Activated naive CD8-positive, alpha-beta T cell (primary cell): ENCODE data around the gene DNAJC12.
"Not testable (repeated sequence)": the region's sequence is repeated elsewhere in the genome, so short reads cannot be mapped to it uniquely, and the experiment has no call there.

ENCODE experiments used
- H3K27ac Mint-ChIP-seq: one replicate; pipeline ENCODE4 v1.8.0; 2021; ENCODE audit warnings: mixed read lengths
- H3K27me3 Mint-ChIP-seq: one replicate; pipeline ENCODE4 v1.8.0; 2021; ENCODE audit warnings: mixed read lengths
- H3K36me3 Mint-ChIP-seq: one replicate; pipeline ENCODE4 v1.8.0; 2021; ENCODE audit warnings: mixed read lengths
- H3K4me1 Mint-ChIP-seq: one replicate; pipeline ENCODE4 v1.8.0; 2021; ENCODE audit warnings: low read depth, mixed read lengths
- H3K4me3 Mint-ChIP-seq: one replicate; pipeline ENCODE4 v1.8.0; 2021; ENCODE audit warnings: mild to moderate bottlenecking, mixed read lengths
- H3K9me3 Mint-ChIP-seq: one replicate; pipeline ENCODE4 v1.8.0; 2021; ENCODE audit warnings: low read depth, mixed read lengths

Gene DNAJC12

DNA sequence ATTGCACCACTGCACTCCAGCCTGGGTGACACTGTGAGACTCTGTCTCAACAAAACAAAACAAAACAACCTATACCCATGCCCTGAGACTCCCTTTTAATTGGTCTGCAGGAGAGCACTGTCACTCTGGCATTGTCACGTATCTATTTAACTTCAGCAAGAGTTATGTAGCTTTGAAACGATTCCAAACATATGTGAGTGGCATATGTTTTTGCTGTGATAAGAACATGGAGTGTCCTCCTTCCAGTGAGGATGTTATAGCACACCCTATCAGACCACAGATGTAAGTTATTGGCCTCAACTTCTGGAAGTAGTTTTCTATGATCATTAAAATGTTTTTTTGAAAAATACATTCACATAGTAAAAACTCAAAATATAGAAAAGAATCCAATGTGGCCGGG lies 15.5 kb upstream of the DNAJC12 start:
- Mint-ChIP-seq H3K27me3 (no peaks in the 10 kb centered on the region), H3K36me3 (no peaks in the 10 kb centered on the region), H3K4me1 (peaks cover 15% of the 10 kb centered on the region), H3K27ac (no peak overlapping the region), H3K4me3 (no peak overlapping the region), H3K9me3 (no peaks in the 10 kb centered on the region)

GRCh38 chr10:67852761-67853160 lies 14.8 kb upstream of the DNAJC12 start:
- H3K4me3 Mint-ChIP-seq = no peak overlapping the region
- H3K4me1 Mint-ChIP-seq = peaks cover 15% of the 10 kb centered on the region
- H3K9me3 Mint-ChIP-seq = no peaks in the 10 kb centered on the region
- H3K36me3 Mint-ChIP-seq = no peaks in the 10 kb centered on the region
- no peaks in the 10 kb centered on the region for H3K27me3 Mint-ChIP-seq
- H3K27ac Mint-ChIP-seq = no peak overlapping the region

- H3K27me3 Mint-ChIP-seq = no peaks in the 10 kb centered on the region
- peak overlapping the region; percentile 38 for H3K4me3 Mint-ChIP-seq
- H3K36me3 Mint-ChIP-seq = no peaks in the 10 kb centered on the region
- peaks cover 15% of the 10 kb centered on the region for H3K4me1 Mint-ChIP-seq
- H3K9me3 Mint-ChIP-seq = no peaks in the 10 kb centered on the region
- H3K27ac Mint-ChIP-seq = no peak overlapping the region
Measured at GRCh38 chr10:67851186-67851585, 13.2 kb upstream of the DNAJC12 start.

DNA sequence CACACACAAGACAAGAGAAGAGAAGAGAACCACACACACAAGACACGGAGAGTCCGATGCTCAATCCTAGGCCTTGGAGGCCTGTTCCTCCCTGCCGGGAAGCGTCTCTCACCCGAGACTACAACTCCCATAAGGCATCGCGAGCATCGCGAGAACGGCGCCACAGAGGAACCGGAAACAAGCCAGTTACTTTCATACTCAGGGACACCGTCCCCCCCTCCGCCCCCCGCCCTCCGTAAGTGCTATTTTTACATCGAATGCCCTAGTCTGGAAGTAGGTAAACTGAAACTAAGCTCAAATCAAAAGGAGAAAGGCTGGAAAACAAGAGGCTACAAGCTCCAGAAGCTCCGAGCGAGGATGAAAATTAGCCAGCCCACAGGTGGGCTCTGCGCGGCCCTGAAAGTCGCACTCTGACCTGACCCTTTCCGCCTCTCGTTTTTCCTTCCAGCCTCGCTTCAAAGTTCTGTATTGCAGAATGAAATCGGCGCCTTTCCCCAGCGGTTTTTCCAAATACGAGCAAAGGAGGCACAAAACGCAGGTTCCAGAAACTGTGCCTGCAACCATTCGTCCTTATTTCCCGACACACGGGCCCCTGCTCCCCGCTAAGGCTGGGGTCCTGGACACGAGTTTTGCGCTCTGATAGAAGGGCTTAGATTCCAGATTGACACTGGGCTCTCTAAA lies 11.5 kb upstream of the DNAJC12 start:
- Mint-ChIP-seq H3K4me1 (peaks cover 10% of the 10 kb centered on the region), H3K9me3 (no peaks in the 10 kb centered on the region), H3K27me3 (no peaks in the 10 kb centered on the region), H3K4me3 (peak overlapping the region; percentile 98), H3K36me3 (no peaks in the 10 kb centered on the region), H3K27ac (peak overlapping the region; percentile 97)

DNA sequence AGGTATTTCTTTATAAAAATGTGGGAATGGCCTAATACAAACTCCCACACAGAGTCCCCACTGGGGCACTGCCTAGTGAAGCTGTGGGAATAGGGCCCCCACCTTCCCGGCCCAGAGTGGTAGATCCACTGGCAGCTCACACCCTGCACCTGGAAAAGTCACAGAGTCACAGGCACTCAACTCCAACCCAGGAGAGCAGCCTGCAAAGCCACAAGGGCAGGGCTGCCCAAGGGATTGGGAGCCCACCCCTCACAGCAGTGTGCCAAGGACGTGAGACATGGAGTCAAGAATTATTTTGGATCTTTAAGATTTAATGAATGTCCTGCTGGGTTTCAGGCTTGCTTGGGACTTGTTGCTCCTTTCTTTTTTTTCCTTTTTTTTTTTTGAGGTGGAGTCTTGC lies 5.3 kb upstream of the DNAJC12 start:
- Mint-ChIP-seq H3K27me3 (no peaks in the 10 kb centered on the region), H3K4me1 (no peaks in the 10 kb centered on the region), H3K9me3 (peaks cover 8% of the 10 kb centered on the region), H3K4me3 (no peak overlapping the region), H3K27ac (no peak overlapping the region), H3K36me3 (no peaks in the 10 kb centered on the region)

DNA sequence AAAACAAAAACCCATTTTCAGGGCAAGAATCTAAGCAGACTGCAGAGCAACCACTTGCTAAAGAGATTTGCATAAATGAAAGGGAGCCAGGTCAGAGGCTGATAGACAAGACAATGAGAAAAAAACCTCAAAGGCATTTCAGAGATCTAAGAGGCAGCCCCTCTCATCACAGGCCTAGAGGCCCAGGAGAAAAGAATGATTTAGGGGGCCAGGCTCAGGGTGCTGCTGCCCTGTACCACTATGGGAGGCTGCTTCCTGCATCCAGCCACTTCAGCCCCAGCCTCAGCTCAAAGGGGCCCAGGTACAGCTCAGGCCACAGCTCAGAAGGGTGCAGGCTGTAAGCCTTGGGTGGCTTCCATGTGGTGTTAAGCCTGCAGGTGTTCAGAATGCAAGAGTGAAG lies 3.7 kb upstream of the DNAJC12 start:
- peaks cover 8% of the 10 kb centered on the region for H3K9me3 Mint-ChIP-seq
- no peak overlapping the region for H3K4me3 Mint-ChIP-seq
- no peaks in the 10 kb centered on the region for H3K27me3 Mint-ChIP-seq
- H3K27ac Mint-ChIP-seq = no peak overlapping the region
- peaks cover 2% of the 10 kb centered on the region for H3K4me1 Mint-ChIP-seq
- no peaks in the 10 kb centered on the region for H3K36me3 Mint-ChIP-seq

- H3K4me3 Mint-ChIP-seq = no peak overlapping the region
- H3K9me3 Mint-ChIP-seq = peaks cover 8% of the 10 kb centered on the region
- H3K27me3 Mint-ChIP-seq = no peaks in the 10 kb centered on the region
- H3K27ac Mint-ChIP-seq = no peak overlapping the region
- H3K36me3 Mint-ChIP-seq = no peaks in the 10 kb centered on the region
- peaks cover 2% of the 10 kb centered on the region for H3K4me1 Mint-ChIP-seq
Measured at GRCh38 chr10:67839951-67840350, 2.0 kb upstream of the DNAJC12 start.

GRCh38 chr10:67839511-67839910 lies 1.5 kb upstream of the DNAJC12 start:
- not testable (repeated sequence) for H3K9me3 Mint-ChIP-seq, H3K27ac Mint-ChIP-seq, H3K36me3 Mint-ChIP-seq, H3K27me3 Mint-ChIP-seq, H3K4me3 Mint-ChIP-seq, H3K4me1 Mint-ChIP-seq

GRCh38 chr10:67836972-67837371 lies 1.0 kb downstream of the DNAJC12 start:
- Mint-ChIP-seq H3K4me3 (no peak overlapping the region), H3K36me3 (no peaks in the 10 kb centered on the region), H3K27ac (no peak overlapping the region), H3K9me3 (peaks cover 8% of the 10 kb centered on the region), H3K27me3 (no peaks in the 10 kb centered on the region), H3K4me1 (peaks cover 2% of the 10 kb centered on the region)

- H3K9me3 Mint-ChIP-seq = peaks cover 6% of the 10 kb centered on the region
- H3K27me3 Mint-ChIP-seq = no peaks in the 10 kb centered on the region
- no peaks in the 10 kb centered on the region for H3K36me3 Mint-ChIP-seq
- H3K27ac Mint-ChIP-seq = no peak overlapping the region
- H3K4me3 Mint-ChIP-seq = no peak overlapping the region
- H3K4me1 Mint-ChIP-seq = peaks cover 2% of the 10 kb centered on the region
Measured at GRCh38 chr10:67836488-67836887, 1.5 kb downstream of the DNAJC12 start.

DNA sequence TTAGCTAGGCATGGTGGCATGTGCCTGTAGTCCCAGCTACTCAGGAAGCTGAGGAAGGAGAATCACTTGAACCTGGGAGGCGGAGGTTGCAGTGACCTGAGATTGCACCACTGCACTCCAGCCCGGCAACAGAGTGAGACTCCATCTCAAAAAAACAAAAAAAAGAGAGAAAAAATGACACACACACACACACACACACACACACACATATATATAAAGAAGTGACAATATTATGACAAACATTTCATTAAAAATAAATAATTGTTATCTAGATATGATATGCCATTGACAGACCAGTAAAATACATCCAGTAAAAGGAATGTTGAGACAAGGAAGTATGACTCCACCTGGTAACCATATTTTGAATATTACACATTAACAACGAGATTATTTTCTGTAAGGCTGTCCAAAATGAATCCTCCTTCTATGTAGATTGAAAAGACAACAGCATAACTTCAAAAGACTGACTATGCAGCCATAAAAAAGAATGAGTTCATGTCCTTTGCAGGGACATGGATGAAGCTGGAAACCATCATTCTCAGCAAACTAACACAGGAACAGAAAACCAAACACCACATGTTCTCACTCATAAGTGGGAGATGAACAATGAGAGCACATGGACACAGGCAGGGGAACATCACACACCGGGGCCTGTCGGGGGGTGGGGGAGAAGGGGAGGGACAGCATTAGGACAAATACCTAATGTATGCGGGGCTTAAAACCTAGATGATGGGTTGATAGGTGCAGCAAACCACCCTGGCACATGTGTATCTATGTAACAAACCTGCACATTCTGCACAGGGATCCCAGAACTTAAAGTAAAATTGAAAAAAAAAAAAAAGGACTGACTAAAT lies 2.2 kb downstream of the DNAJC12 start:
- H3K36me3 Mint-ChIP-seq, H3K27ac Mint-ChIP-seq, H3K27me3 Mint-ChIP-seq, H3K4me3 Mint-ChIP-seq, H3K4me1 Mint-ChIP-seq, H3K9me3 Mint-ChIP-seq: not testable (repeated sequence)

DNA sequence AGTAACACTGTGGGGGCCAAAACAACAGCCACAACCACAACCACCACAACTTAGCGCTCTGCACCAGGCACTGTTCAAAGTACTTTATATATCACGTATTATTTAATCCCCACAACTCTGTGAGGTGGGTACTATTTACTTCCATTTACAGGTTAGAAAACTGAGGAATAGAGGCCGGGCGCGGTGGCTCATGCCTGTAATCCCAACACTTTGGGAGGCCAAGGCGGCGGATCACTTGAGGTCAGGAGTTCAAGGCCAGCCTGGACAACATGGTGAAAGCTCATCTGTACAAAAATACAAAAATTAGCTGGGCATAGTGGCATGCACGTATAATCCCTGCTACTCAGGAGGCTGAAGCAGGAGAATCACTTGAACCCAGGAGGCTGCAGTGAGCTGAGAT lies 3.6 kb downstream of the DNAJC12 start:
- peaks cover 2% of the 10 kb centered on the region for H3K4me1 Mint-ChIP-seq
- H3K36me3 Mint-ChIP-seq = no peaks in the 10 kb centered on the region
- no peak overlapping the region for H3K4me3 Mint-ChIP-seq
- H3K27me3 Mint-ChIP-seq = no peaks in the 10 kb centered on the region
- H3K9me3 Mint-ChIP-seq = no peaks in the 10 kb centered on the region
- H3K27ac Mint-ChIP-seq = no peak overlapping the region

- Mint-ChIP-seq H3K4me1 (peaks cover 3% of the 10 kb centered on the region), H3K36me3 (no peaks in the 10 kb centered on the region), H3K4me3 (no peak overlapping the region), H3K27ac (no peak overlapping the region), H3K9me3 (no peaks in the 10 kb centered on the region), H3K27me3 (no peaks in the 10 kb centered on the region)
Measured at GRCh38 chr10:67827811-67828210, 10.2 kb downstream of the DNAJC12 start.

- no peaks in the 10 kb centered on the region for H3K36me3 Mint-ChIP-seq
- H3K4me1 Mint-ChIP-seq = peaks cover 9% of the 10 kb centered on the region
- H3K9me3 Mint-ChIP-seq = no peaks in the 10 kb centered on the region
- H3K4me3 Mint-ChIP-seq = no peak overlapping the region
- H3K27ac Mint-ChIP-seq = no peak overlapping the region
- peaks cover 7% of the 10 kb centered on the region for H3K27me3 Mint-ChIP-seq
Measured at GRCh38 chr10:67819768-67820204, 18.2 kb downstream of the DNAJC12 start.

- H3K27me3 Mint-ChIP-seq = peaks cover 7% of the 10 kb centered on the region
- no peak overlapping the region for H3K4me3 Mint-ChIP-seq
- H3K36me3 Mint-ChIP-seq = no peaks in the 10 kb centered on the region
- no peaks in the 10 kb centered on the region for H3K9me3 Mint-ChIP-seq
- peaks cover 9% of the 10 kb centered on the region for H3K4me1 Mint-ChIP-seq
- H3K27ac Mint-ChIP-seq = no peak overlapping the region
Measured at GRCh38 chr10:67818323-67818722, 19.7 kb downstream of the DNAJC12 start.
